K562 (cell line): ENCODE results near the gene TMEM108.

ENCODE experiments used
- CBFB ChIP-seq: sonication (generic); formaldehyde crosslinking; IDR thresholded peaks from 2 replicates; pipeline ENCODE4 v1.4.0; 2020; ENCODE audit warnings: mild to moderate bottlenecking, missing genetic modification reagents
- EZH2 ChIP-seq: IDR thresholded peaks from 2 replicates; pipeline ENCODE4 v1.6.1; 2012; ENCODE audit warnings: low read depth, mild to moderate bottlenecking, inconsistent platforms, low read length, borderline replicate concordance
- GABPA ChIP-seq: fragments of 200-800 bp; sonication (Bioruptor generic); conservative IDR thresholded peaks from 2 replicates; pipeline ENCODE4 v1.6.1; 2016; ENCODE audit warnings: low read depth, missing genetic modification characterization, missing compliant biosample characterization
- RFX1 ChIP-seq: fragments of 450-650 bp; IDR thresholded peaks from 2 replicates; pipeline ENCODE4 v1.6.1; 2016; ENCODE audit warnings: mild to moderate bottlenecking, moderate library complexity
- ZNF217 ChIP-seq: sonication (generic); formaldehyde crosslinking; IDR thresholded peaks from 2 replicates; pipeline ENCODE4 v1.8.0; 2022; ENCODE audit warnings: mild to moderate bottlenecking, missing genetic modification reagents

DNA sequence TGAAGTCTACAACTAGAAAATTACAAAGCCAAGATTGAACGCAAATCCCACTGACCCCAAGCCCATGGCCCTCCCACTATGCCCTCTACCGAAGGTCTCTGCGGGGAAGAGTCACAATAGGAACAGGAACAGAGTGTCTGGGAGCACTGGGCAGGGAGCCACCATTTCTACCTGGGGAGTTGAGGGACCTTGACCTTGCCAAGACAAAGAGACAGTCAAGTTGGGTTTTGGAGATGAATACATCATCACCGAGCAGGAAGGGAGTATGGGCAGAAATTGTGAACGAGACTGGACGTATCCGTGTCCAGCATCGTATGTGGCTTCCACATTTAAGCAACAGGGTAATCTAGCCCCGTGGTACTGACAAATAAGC is 330.9 kb downstream of the TMEM108 start:
- TF ChIP-seq CBFB (CRISPR knock-in tag) (no peak), RFX1 (no peak), ZNF217 (CRISPR knock-in tag) (no peak), GABPA (tag) (no peak), EZH2 (no peak)
